Measurements from ENCODE around the gene IKZF1. TPM values are rescaled to one million over a fixed set of nuclear protein-coding genes. Genes with fewer than 3 reads are reported as not detected.
A peak's percentile ranks its signal among the peaks of the same experiment; 100 is the strongest.

IKZF1 gene
- total and polyA plus RNA-seq, 8 donors: 0.70 to 8.1 (median 1.4) TPM

GRCh38 chr7:50376056-50376820 lies 71.7 kb downstream of the IKZF1 start:
- Histone ChIP-seq H3K4me3 (no peak overlapping the region), H3K27me3 (no peaks in the 10 kb centered on the region), H3K9me3 (no peaks in the 10 kb centered on the region), H3K36me3 (no peaks in the 10 kb centered on the region), H3K4me1 (peaks cover 4 to 5% (median 5%) of the 10 kb centered on the region in 3 donors), H3K27ac (no peak overlapping the region)
- TF ChIP-seq, protein P1, sequence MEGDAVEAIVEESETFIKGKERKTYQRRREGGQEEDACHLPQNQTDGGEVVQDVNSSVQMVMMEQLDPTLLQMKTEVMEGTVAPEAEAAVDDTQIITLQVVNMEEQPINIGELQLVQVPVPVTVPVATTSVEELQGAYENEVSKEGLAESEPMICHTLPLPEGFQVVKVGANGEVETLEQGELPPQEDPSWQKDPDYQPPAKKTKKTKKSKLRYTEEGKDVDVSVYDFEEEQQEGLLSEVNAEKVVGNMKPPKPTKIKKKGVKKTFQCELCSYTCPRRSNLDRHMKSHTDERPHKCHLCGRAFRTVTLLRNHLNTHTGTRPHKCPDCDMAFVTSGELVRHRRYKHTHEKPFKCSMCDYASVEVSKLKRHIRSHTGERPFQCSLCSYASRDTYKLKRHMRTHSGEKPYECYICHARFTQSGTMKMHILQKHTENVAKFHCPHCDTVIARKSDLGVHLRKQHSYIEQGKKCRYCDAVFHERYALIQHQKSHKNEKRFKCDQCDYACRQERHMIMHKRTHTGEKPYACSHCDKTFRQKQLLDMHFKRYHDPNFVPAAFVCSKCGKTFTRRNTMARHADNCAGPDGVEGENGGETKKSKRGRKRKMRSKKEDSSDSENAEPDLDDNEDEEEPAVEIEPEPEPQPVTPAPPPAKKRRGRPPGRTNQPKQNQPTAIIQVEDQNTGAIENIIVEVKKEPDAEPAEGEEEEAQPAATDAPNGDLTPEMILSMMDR (IDR thresholded peaks at IDR 0.05): no peak
- WGBS, 2 donors: 89 to 93% methylated on average over 15 of the region's 15 CpGs
- ATAC-seq (no peak), DNase-seq (no peak), FAIRE-seq (no peak)
- intact Hi-C loops (cut with DNase I): no loop called here

DNA sequence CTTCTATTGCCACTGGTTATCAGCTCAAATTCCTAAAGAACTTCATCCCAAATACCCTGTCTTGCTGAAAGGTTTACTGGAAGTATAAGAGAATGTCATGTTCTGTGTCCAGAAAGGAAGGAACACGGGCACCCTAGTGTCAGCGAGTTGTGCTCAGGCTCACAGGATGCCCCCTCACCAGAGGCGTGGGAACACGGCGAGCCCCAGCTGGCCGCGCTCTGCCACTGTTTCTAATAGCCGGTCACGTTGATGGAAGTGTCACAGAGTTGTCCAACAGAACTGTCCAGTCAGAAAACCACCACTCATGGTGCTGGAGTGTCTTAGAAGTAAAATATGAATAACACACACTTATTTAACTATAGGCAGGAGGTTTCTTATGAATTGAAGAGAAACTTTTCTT lies 72.8 kb downstream of the IKZF1 start:
- no peak overlapping the region for H3K4me3 ChIP-seq
- intact Hi-C loops (cut with DNase I): no loop called here
- peaks cover 4 to 5% (median 5%) of the 10 kb centered on the region in 3 donors for H3K4me1 ChIP-seq
- 90 to 91% methylated on average over 9 of the region's 9 CpGs for WGBS, 2 donors
- no peak for DNase-seq
- TF ChIP-seq, protein P1 (IDR thresholded peaks at IDR 0.05): no peak
- no peak for FAIRE-seq
- H3K27ac ChIP-seq: no peak overlapping the region
- no peak for ATAC-seq
- H3K36me3 ChIP-seq: no peaks in the 10 kb centered on the region
- H3K9me3 ChIP-seq: no peaks in the 10 kb centered on the region
- peaks cover 0 to 3% (median 0%) of the 10 kb centered on the region in 4 donors for H3K27me3 ChIP-seq

- Histone ChIP-seq H3K4me3 (no peak overlapping the region), H3K27ac (no peak overlapping the region), H3K4me1 (peaks cover 4 to 5% (median 5%) of the 10 kb centered on the region in 3 donors), H3K36me3 (no peaks in the 10 kb centered on the region), H3K9me3 (no peaks in the 10 kb centered on the region), H3K27me3 (peaks cover 0 to 9% (median 0%) of the 10 kb centered on the region in 4 donors)
- 45 to 51% methylated on average over 10 of the region's 10 CpGs for WGBS, 2 donors
- DNase-seq: peak in 2 of 6 donors; percentile 16 to 27
- ATAC-seq: peak; percentile 46 to 91 (median 76)
- intact Hi-C loops (cut with DNase I): no loop called here
- TF ChIP-seq, protein P1 (IDR thresholded peaks at IDR 0.05): no peak
- FAIRE-seq: no peak
Measured at GRCh38 chr7:50379082-50379481, 74.6 kb downstream of the IKZF1 start.

- DNase-seq (no peak), ATAC-seq (no peak), FAIRE-seq (no peak)
- Histone ChIP-seq H3K27me3 (peaks cover 0 to 14% (median 0%) of the 10 kb centered on the region in 4 donors), H3K4me1 (peaks cover 4 to 5% (median 5%) of the 10 kb centered on the region in 3 donors), H3K36me3 (no peaks in the 10 kb centered on the region), H3K4me3 (no peak overlapping the region), H3K27ac (no peak overlapping the region), H3K9me3 (no peaks in the 10 kb centered on the region)
- 77 to 92% methylated on average over 1 of the region's 1 CpG for WGBS, 2 donors
- TF ChIP-seq, protein P1 (IDR thresholded peaks at IDR 0.05): no peak
- intact Hi-C loops (cut with DNase I): no loop called here
Measured at GRCh38 chr7:50379539-50379938, 75.0 kb downstream of the IKZF1 start.

- ATAC-seq (no peak), FAIRE-seq (no peak), DNase-seq (no peak)
- intact Hi-C loops (cut with DNase I): no loop called here
- Histone ChIP-seq H3K27ac (no peak overlapping the region), H3K4me1 (peaks cover 4 to 5% (median 5%) of the 10 kb centered on the region in 3 donors), H3K27me3 (peaks cover 0 to 14% (median 0%) of the 10 kb centered on the region in 4 donors), H3K36me3 (no peaks in the 10 kb centered on the region), H3K9me3 (no peaks in the 10 kb centered on the region), H3K4me3 (no peak overlapping the region)
- 77 to 78% methylated on average over 21 of the region's 21 CpGs for WGBS, 2 donors
- TF ChIP-seq, protein P1 (IDR thresholded peaks at IDR 0.05): no peak
Measured at GRCh38 chr7:50382455-50382854, 77.9 kb downstream of the IKZF1 start.
